GM12878 (cell line): ENCODE results near the gene ABCA2.

Experiments
- CHD1 ChIP-seq: IDR thresholded peaks from 2 replicates; pipeline ENCODE4 v1.6.1; 2012; ENCODE audit warnings: low read depth, low read length, improper control_type of control experiment
- CTCF ChIP-seq, 3 experiments: IDR thresholded peaks in 2 of 3; conservative IDR thresholded peaks in 1 of 3; 2 replicates each; pipeline ENCODE4 v1.5.1; 2011; ENCODE audit warnings: low read depth in 3 of 3, low read length in 3 of 3, mild to moderate bottlenecking in 3 of 3, control low read depth in 2 of 3, moderate library complexity in 2 of 3, inconsistent platforms in 1 of 3, mixed read lengths in 1 of 3; ENCODE audit not compliant: control insufficient read depth in 2 of 3, insufficient read depth in 1 of 3; ENCODE audit errors: extremely low read depth in 1 of 3
- EP300 ChIP-seq, 2 experiments: fragments of 150-350 bp in 1 of 2; IDR thresholded peaks; 2 replicates each; pipeline ENCODE4 v1.6.1; 2011 to 2012; ENCODE audit warnings: low read depth in 2 of 2, low read length in 2 of 2, borderline replicate concordance in 1 of 2, improper control_type of control experiment in 1 of 2, inconsistent platforms in 1 of 2; ENCODE audit not compliant: control insufficient read depth in 1 of 2
- EZH2 ChIP-seq: IDR thresholded peaks from 2 replicates; pipeline ENCODE4 v1.6.1; 2012; ENCODE audit warnings: low read depth, mild to moderate bottlenecking, control low read depth, inconsistent platforms, low read length, borderline replicate concordance; ENCODE audit not compliant: control insufficient read depth
- HDAC2 ChIP-seq: fragments of 200-600 bp; sonication (generic); IDR thresholded peaks from 2 replicates; pipeline ENCODE4 v1.6.1; 2017
- NBN ChIP-seq: fragments of 450-650 bp; IDR thresholded peaks from 2 replicates; pipeline ENCODE4 v1.6.1; 2016
- POLR2A ChIP-seq: IDR thresholded peaks from 2 replicates; pipeline ENCODE4 v1.6.1; 2011; ENCODE audit warnings: low read depth, mild to moderate bottlenecking, low read length
- POLR2AphosphoS5 ChIP-seq: IDR thresholded peaks from 2 replicates; pipeline ENCODE4 v1.6.1; 2011; ENCODE audit warnings: mild to moderate bottlenecking, low read length, inconsistent platforms
- SMARCA5 ChIP-seq: fragments of 450-650 bp; IDR thresholded peaks from 2 replicates; pipeline ENCODE4 v1.6.1; 2017; ENCODE audit warnings: mild to moderate bottlenecking
- SP1 ChIP-seq: IDR thresholded peaks from one replicate; pipeline ENCODE4 v1.6.1; 2011; ENCODE audit warnings: low read depth, low read length
- ZZZ3 ChIP-seq: IDR thresholded peaks from 2 replicates; pipeline ENCODE4 v1.6.1; 2011; ENCODE audit warnings: low read depth; ENCODE audit not compliant: control insufficient read depth, insufficient read length

- no peak for TF ChIP-seq EP300 (IDR thresholded peaks at IDR 0.05; ENCODE audit: borderline replicate concordance in 1 of 2, control insufficient read depth in 1 of 2, low read depth in 2 of 2, low read length in 2 of 2)
- TF ChIP-seq ZZZ3, result no peak
- TF ChIP-seq POLR2AphosphoS5, result no peak
- no peak for TF ChIP-seq SMARCA5
- TF ChIP-seq NBN, result no peak
- no peak for TF ChIP-seq CTCF (IDR thresholded peaks at IDR 0.05 in 2 of 3, conservative IDR thresholded peaks at IDR 0.05 in 1 of 3; ENCODE audit: control insufficient read depth in 2 of 3, extremely low read depth in 1 of 3, insufficient read depth in 1 of 3, low read depth in 3 of 3, low read length in 3 of 3)
- TF ChIP-seq EZH2, result no peak
- no peak for TF ChIP-seq CHD1
- TF ChIP-seq HDAC2, result no peak
- no peak for TF ChIP-seq SP1
- no peak for TF ChIP-seq POLR2A
Observed at GRCh38 chr9:137022662-137023008, 5.4 kb downstream of the ABCA2 start.
